Cardiac ventricle fibroblast (primary cell): ENCODE measurements around the gene MYBPHL. TPM values are rescaled to one million over a fixed set of nuclear protein-coding genes. Genes with fewer than 3 reads are reported as not detected.

Experiments used
- total RNA-seq: library from RNA; depleted of rRNA; stranded (reverse); fragments of >200 nt; gene quantifications from 2 replicates; pipeline ENCODE4 v1.2.3, GENCODE V29; 2015

The MYBPHL gene, protein sequence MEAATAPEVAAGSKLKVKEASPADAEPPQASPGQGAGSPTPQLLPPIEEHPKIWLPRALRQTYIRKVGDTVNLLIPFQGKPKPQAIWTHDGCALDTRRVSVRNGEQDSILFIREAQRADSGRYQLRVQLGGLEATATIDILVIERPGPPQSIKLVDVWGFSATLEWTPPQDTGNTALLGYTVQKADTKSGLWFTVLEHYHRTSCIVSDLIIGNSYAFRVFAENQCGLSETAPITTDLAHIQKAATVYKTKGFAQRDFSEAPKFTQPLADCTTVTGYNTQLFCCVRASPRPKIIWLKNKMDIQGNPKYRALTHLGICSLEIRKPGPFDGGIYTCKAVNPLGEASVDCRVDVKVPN
- total RNA-seq, result not detected in 2 replicates

DNA sequence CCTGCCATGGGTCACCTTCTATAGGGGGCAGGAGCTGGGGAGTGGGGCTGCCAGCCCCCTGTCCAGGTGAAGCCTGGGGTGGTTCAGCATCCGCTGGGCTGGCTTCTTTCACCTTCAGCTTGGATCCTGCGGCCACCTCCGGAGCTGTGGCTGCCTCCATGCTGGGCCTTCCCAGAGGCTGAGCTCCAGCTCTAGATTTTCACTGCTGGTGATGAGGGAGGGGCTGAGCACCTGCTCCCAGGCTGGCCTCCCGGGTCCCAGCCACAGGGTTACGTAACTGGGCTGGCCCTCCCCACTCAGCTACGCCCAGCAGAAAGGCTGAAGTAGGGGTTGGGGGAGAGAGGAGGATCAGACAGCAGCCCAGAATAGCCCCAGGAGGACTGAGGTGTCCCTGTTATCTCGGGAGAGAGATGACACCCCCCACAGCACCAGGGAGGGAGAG, at the start of gene MYBPHL:
TSS of gene MYBPHL (minus strand) at position 180 of the 442 bp plus-strand sequence. CDS start at position 160, 20 bp downstream.

DNA sequence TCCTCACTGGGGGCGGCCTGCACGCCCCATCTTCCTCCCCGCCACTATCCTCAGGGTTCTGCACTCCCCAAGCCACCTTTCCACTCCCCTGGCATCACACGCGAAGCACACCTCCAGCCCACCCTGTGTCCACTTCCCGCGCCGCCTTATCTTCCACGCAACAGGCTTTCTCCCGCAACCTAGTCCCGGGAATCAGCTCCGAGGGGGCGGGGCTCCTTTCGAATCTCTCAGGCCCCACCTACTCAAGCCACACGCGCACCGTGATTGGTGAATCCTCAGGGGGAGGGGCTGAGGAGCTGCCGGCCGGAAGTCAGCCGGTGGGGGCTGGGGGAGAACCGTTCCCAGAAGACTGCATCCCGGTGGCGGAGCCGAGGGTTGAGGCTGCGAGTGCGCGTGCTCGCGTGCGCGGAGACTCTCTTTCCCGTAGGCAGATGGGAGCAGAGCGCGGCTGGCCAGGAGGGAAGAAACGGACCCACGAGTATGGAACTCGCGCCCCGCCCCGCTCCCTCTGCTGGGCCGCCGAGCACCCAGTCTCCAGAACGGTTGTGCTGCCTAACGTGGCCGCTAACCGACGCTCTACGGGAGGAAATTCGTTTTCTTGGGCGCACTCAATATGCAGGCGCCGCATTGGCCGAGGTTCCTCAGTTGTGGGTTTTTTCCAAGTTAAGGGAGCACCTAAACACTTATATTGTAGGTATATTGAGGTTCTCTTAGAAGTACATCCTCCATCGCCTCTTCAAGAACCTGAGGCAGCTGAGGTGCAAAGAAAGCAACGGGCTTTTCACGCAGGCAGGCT, 23.7 kb downstream of the MYBPHL start, which contains the start of gene PSRC1:
TSS of gene PSRC1 (minus strand) at position 194 of the 796 bp plus-strand sequence.

DNA sequence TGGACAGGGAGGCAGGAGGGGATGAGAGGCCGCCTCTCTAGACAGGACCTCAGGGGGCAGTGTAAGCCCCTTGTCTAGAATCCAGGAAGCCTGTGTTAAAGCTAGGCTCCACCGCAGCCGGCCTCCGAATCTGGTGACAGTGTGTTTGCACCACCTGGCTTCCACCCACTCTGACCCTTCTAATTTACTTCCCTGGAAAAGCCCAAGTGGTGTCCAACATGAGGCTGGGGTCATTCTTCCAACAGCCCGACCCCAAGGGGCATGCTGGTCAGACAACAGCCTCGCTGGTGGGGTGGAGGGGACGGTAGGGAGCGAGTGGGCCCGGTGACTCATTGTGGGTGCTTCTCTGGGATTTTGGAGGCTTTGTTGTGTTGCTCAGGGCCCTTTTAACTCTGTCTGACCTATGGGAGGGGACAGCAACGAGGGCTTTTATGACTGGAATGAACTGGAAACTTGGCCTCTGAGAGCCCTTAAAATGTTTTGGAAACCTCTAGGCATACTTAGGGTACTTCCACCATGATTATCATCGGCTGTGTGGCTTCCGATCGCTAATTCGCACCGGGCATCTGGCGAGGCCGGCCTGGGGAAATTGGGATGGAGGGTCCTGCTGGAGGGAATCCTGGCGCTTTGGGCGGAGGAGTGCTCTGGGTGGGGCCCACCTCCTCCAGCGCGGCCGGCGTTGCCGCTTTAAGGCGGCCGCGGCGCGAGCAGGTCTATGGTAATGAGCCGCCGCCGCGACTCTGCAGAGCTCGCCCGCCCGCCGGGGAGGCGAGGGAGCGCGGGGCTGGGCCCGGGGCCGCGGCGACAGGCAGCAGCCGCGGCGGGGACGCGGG, 57.8 kb downstream of the MYBPHL start, which contains the start of gene CELSR2:
TSS of gene CELSR2 (plus strand) at position 743 of the 833 bp plus-strand sequence. CDS start 541 bp downstream, outside the sequence.

Other genes with a start within 250 kb of the MYBPHL start
- gene TAF13, start 231.0 kb downstream of the MYBPHL start, total RNA-seq, result 39.0 and 48.9 TPM in 2 replicates
- gene TMEM167B, start 216.2 kb downstream of the MYBPHL start, total RNA-seq, result 19.2 and 21.7 TPM in 2 replicates
- 0.06 and 0.10 TPM in 2 replicates for gene ELAPOR1, start 192.9 kb downstream of the MYBPHL start, total RNA-seq
- gene SARS1, start 93.1 kb downstream of the MYBPHL start, total RNA-seq, result 137 and 161 TPM in 2 replicates
- 0.34 and 0.44 TPM in 2 replicates for gene CELSR2, start 57.5 kb downstream of the MYBPHL start, total RNA-seq
- gene PSRC1, start 23.9 kb downstream of the MYBPHL start, total RNA-seq, result 7.2 and 7.4 TPM in 2 replicates
- 3.5 and 4.6 TPM in 2 replicates for gene SORT1, start 90.9 kb upstream of the MYBPHL start, total RNA-seq
- gene PSMA5, start 119.4 kb upstream of the MYBPHL start, total RNA-seq, result 27.3 and 27.6 TPM in 2 replicates
- gene SYPL2, start 159.5 kb upstream of the MYBPHL start, total RNA-seq, result 0.29 and 1.00 TPM in 2 replicates
- gene ATXN7L2, start 176.9 kb upstream of the MYBPHL start, total RNA-seq, result 2.2 and 3.7 TPM in 2 replicates
- gene CYB561D1, start 187.1 kb upstream of the MYBPHL start, total RNA-seq, result 3.8 and 5.2 TPM in 2 replicates
- gene AMIGO1, start 202.7 kb upstream of the MYBPHL start, total RNA-seq, result 1.2 and 1.4 TPM in 2 replicates
- not detected in 2 replicates for gene GPR61, start 232.9 kb upstream of the MYBPHL start, total RNA-seq
- gene GNAI3, start 241.6 kb upstream of the MYBPHL start, total RNA-seq, result 7.4 and 7.6 TPM in 2 replicates